GM12878 (cell line): ENCODE results near the gene MTAP. TPM values are rescaled to one million over a fixed set of nuclear protein-coding genes. Genes with fewer than 3 reads are reported as not detected.

Experiments used
- ATAC-seq: fragments of 200-7000 bp; cut with Tn5 transposase; 3 replicates; pipeline ENCODE4 v1.9.1; 2020; ENCODE audit warnings: mild to moderate bottlenecking, moderate library complexity
- BruUV-seq: library from RNA; stranded (reverse); fragments of 400-500 nt; replicated peaks from 2 replicates; lab custom pipeline; 2021; lab: Mats Ljungman, UMichigan
- CTCF ChIA-PET: fragments of 300-600 bp; sonication (Branson Sonifier 250); formaldehyde crosslinking; extraction: SDS; loops from one replicate; lab custom pipeline; 2021; ENCODE audit warnings: inconsistent platforms; lab: Yijun Ruan, JAX
- POLR2A ChIA-PET: fragments of 350-600 bp; formaldehyde crosslinking; extraction: SDS; loops from one replicate; lab custom pipeline; 2021; ENCODE audit warnings: inconsistent platforms; lab: Charles Lee
- RAD21 ChIA-PET: fragments of 300-600 bp; sonication (Branson Sonifier 250); formaldehyde crosslinking; loops from one replicate; lab custom pipeline; 2023; ENCODE audit warnings: antibody characterized with exemption; ENCODE audit not compliant: unreplicated experiment; lab: Charles Lee
- SMC1A ChIA-PET: fragments of 300-600 bp; sonication (Branson Sonifier 250); formaldehyde crosslinking; loops from one replicate; lab custom pipeline; 2023; ENCODE audit not compliant: unreplicated experiment, uncharacterized antibody; lab: Charles Lee
- DNase-seq: peaks from one replicate; pipeline ENCODE4 v3.0.0-alpha.2; 2011; ENCODE audit warnings: low read depth, low spot score
- FAIRE-seq: peaks from 3 replicates; lab custom pipeline; 2011; peaks lifted over from hg19 to GRCh38; lab: Jason Lieb, UNC
- H2AFZ ChIP-seq: 2 replicates; pipeline ENCODE4 v1.6.0; 2011; ENCODE audit warnings: low read depth, low read length, control low read depth; ENCODE audit not compliant: control insufficient read depth
- H3K27ac ChIP-seq: 2 replicates; pipeline ENCODE4 v1.5.1; 2011; ENCODE audit warnings: control low read depth; ENCODE audit not compliant: control insufficient read depth, insufficient read depth
- H3K27me3 ChIP-seq, 2 experiments: replicated peaks in 1 of 2; 2 replicates each; pipeline versions ENCODE4 v1.6.0 to v1.6.1; 2011; ENCODE audit warnings: low read length in 1 of 2; ENCODE audit not compliant: control insufficient read depth in 2 of 2, insufficient read depth in 2 of 2
- H3K36me3 ChIP-seq, 2 experiments: 2 replicates each; pipeline ENCODE4 v1.5.1; 2011; ENCODE audit warnings: low read length in 1 of 2; ENCODE audit not compliant: control insufficient read depth in 2 of 2, insufficient read depth in 2 of 2
- H3K4me1 ChIP-seq: 2 replicates; pipeline ENCODE4 v1.6.1; 2011; ENCODE audit warnings: mild to moderate bottlenecking, low read length, moderate library complexity, mixed read lengths; ENCODE audit not compliant: control insufficient read depth, insufficient read depth
- H3K4me2 ChIP-seq: 2 replicates; pipeline ENCODE4 v1.6.0; 2011; ENCODE audit warnings: control low read depth; ENCODE audit not compliant: control insufficient read depth, insufficient read depth
- H3K4me3 ChIP-seq: fragments of 200-600 bp; sonication (generic); 2 replicates; pipeline ENCODE4 v1.5.1; 2016
- H3K79me2 ChIP-seq: 2 replicates; pipeline ENCODE4 v1.6.0; 2011; ENCODE audit warnings: low read length; ENCODE audit not compliant: control insufficient read depth, insufficient read depth
- H3K9ac ChIP-seq: 2 replicates; pipeline ENCODE4 v1.8.0; 2011; ENCODE audit warnings: low read length, control low read depth, mixed read lengths; ENCODE audit not compliant: control insufficient read depth, insufficient read depth
- H3K9me3 ChIP-seq: replicated peaks from 3 replicates; pipeline ENCODE4 v1.5.1; 2011; ENCODE audit warnings: mild to moderate bottlenecking, low read length; ENCODE audit not compliant: control insufficient read depth, insufficient read depth
- H4K20me1 ChIP-seq: 2 replicates; pipeline ENCODE4 v1.6.0; 2011; ENCODE audit not compliant: control insufficient read depth, insufficient read depth
- BMI1 ChIP-seq: fragments of 450-650 bp; IDR thresholded peaks from 2 replicates; pipeline ENCODE4 v1.6.1; 2016; ENCODE audit warnings: mild to moderate bottlenecking, moderate library complexity, borderline replicate concordance
- CHD2 ChIP-seq: IDR thresholded peaks from 2 replicates; pipeline ENCODE4 v1.6.1; 2011; ENCODE audit warnings: low read depth, low read length, improper control_type of control experiment, borderline replicate concordance
- ESRRA ChIP-seq: IDR thresholded peaks from 2 replicates; pipeline ENCODE4 v1.6.1; 2012; ENCODE audit warnings: mild to moderate bottlenecking, low read length, improper control_type of control experiment
- FOXK2 ChIP-seq: fragments of 450-650 bp; IDR thresholded peaks from 2 replicates; pipeline ENCODE4 v1.6.1; 2017; ENCODE audit warnings: mild to moderate bottlenecking, moderate library complexity
- JUND ChIP-seq: IDR thresholded peaks from 2 replicates; pipeline ENCODE4 v1.6.1; 2012; ENCODE audit warnings: low read depth, mild to moderate bottlenecking, low read length, improper control_type of control experiment, moderate library complexity
- KLF5 ChIP-seq: fragments of 450-650 bp; IDR thresholded peaks from 2 replicates; pipeline ENCODE4 v1.6.1; 2014; ENCODE audit warnings: mild to moderate bottlenecking; ENCODE audit not compliant: partially characterized antibody
- MEF2A ChIP-seq: IDR thresholded peaks from 2 replicates; pipeline ENCODE4 v1.6.1; 2011; ENCODE audit warnings: low read depth, mild to moderate bottlenecking, low read length, moderate library complexity; ENCODE audit not compliant: insufficient read depth
- MTA2 ChIP-seq: fragments of 450-650 bp; IDR thresholded peaks from 2 replicates; pipeline ENCODE4 v1.6.1; 2016; ENCODE audit warnings: low read depth, mild to moderate bottlenecking, moderate library complexity
- NFXL1 ChIP-seq: fragments of 450-650 bp; IDR thresholded peaks from 2 replicates; pipeline ENCODE4 v1.6.1; 2017; ENCODE audit warnings: antibody characterized with exemption, mild to moderate bottlenecking, borderline replicate concordance
- POLR2AphosphoS5 ChIP-seq: IDR thresholded peaks from 2 replicates; pipeline ENCODE4 v1.6.1; 2011; ENCODE audit warnings: mild to moderate bottlenecking, low read length, inconsistent platforms
- RCOR1 ChIP-seq: conservative IDR thresholded peaks from 2 replicates; pipeline ENCODE4 v1.6.1; 2012; ENCODE audit warnings: low read depth, low read length, improper control_type of control experiment
- RFX5 ChIP-seq: IDR thresholded peaks from 2 replicates; pipeline ENCODE4 v1.6.1; 2011; ENCODE audit warnings: low read depth, low read length, improper control_type of control experiment
- SIN3A ChIP-seq: IDR thresholded peaks from 2 replicates; pipeline ENCODE4 v1.6.1; 2012; ENCODE audit warnings: low read depth, low read length, improper control_type of control experiment
- SIX5 ChIP-seq: IDR thresholded peaks from 2 replicates; pipeline ENCODE4 v1.6.1; 2011; ENCODE audit warnings: mild to moderate bottlenecking, low read depth, low read length, moderate library complexity; ENCODE audit not compliant: severe bottlenecking
- SPI1 ChIP-seq: IDR thresholded peaks from 2 replicates; pipeline ENCODE4 v1.6.1; 2011; ENCODE audit warnings: low read depth, mild to moderate bottlenecking, low read length, moderate library complexity, borderline replicate concordance; ENCODE audit not compliant: insufficient read depth
- SUPT20H ChIP-seq: IDR thresholded peaks from 2 replicates; pipeline ENCODE4 v1.6.1; 2011; ENCODE audit warnings: low read depth, mild to moderate bottlenecking, low read length, moderate library complexity, borderline replicate concordance; ENCODE audit not compliant: control insufficient read depth
- SUZ12 ChIP-seq: fragments of 200-600 bp; sonication (generic); IDR thresholded peaks from one replicate; pipeline ENCODE4 v1.6.1; 2018; ENCODE audit warnings: antibody characterized with exemption, mild to moderate bottlenecking; ENCODE audit not compliant: unreplicated experiment
- ZNF207 ChIP-seq: fragments of 450-650 bp; IDR thresholded peaks from 2 replicates; pipeline ENCODE4 v1.6.1; 2014; ENCODE audit warnings: antibody characterized with exemption, mild to moderate bottlenecking, borderline replicate concordance
- ZNF217 ChIP-seq: fragments of 450-650 bp; IDR thresholded peaks from 2 replicates; pipeline ENCODE4 v1.6.1; 2017; ENCODE audit warnings: antibody characterized with exemption, mild to moderate bottlenecking
- ZNF24 ChIP-seq: fragments of 450-650 bp; IDR thresholded peaks from 2 replicates; pipeline ENCODE4 v1.6.1; 2017; ENCODE audit warnings: antibody characterized with exemption, mild to moderate bottlenecking
- WGBS: methylation state at CpG from one replicate; pipeline ENCODE4 v1.1.6; 2016; ENCODE audit warnings: low lambda C conversion rate; ENCODE audit not compliant: insufficient replicate concordance, insufficient coverage; ENCODE audit errors: missing lambda C conversion rate; 5-methylcytosine and 5-hydroxymethylcytosine counted together
- in situ Hi-C: fragments of 300-500 bp; cut with MboI; formaldehyde crosslinking; loops from 9 replicates; pipeline ENCODE4 v1.14.3; 2018; ENCODE audit warnings: mixed read lengths
- intact Hi-C: fragments of 100-400 bp; cut with micrococcal nuclease; formaldehyde crosslinking; loops from one replicate; pipeline ENCODE4 v1.14.2; 2022; ENCODE audit not compliant: unreplicated experiment
- polyA plus RNA-seq, 11 experiments: library from polyadenylated mRNA; depleted of rRNA in 4 of 11; unstranded in 6 of 11; stranded (reverse) in 5 of 11; fragments of >200 nt; fragmentation: Nextera tagmentation in 4 of 11; fragmentation: Illumina TruSeq in 1 of 11; extraction: Ambion mirVana in 4 of 11; extraction: Trizol in 1 of 11; gene quantifications; 1 replicate in 1 of 11; 2 replicates in 10 of 11; pipeline versions ENCODE4 v1.2.1 to v1.2.3, GENCODE V29; 2011 to 2016; ENCODE audit warnings: inconsistent platforms in 2 of 11, missing spikeins in 2 of 11, low read depth in 1 of 11
- total RNA-seq, 4 experiments: library from RNA; depleted of rRNA in 3 of 4; stranded (reverse); fragments of >200 nt in 3 of 4; fragmentation: Illumina TruSeq in 1 of 4; extraction: Trizol in 1 of 4; gene quantifications; 2 replicates each; pipeline versions ENCODE4 v1.2.1 to v1.2.3, GENCODE V29; 2013 to 2021
- TF ChIP-seq, protein P1 (sequence below): fragments of 450-650 bp; IDR thresholded peaks from 2 replicates; pipeline ENCODE4 v1.6.1; 2017; ENCODE audit warnings: mild to moderate bottlenecking, low read depth, inconsistent platforms; ENCODE audit not compliant: poor library complexity, severe bottlenecking
- TF ChIP-seq, protein P2 (sequence below): fragments of 450-650 bp; IDR thresholded peaks from 2 replicates; pipeline ENCODE4 v1.6.1; 2017; ENCODE audit warnings: low read depth, mild to moderate bottlenecking, moderate library complexity

MTAP gene
- total and polyA plus RNA-seq, 10 of the 15 experiments (the other 5 are each of a cell fraction or from before 2014, with no cell fraction given), result 16.4 to 29.9 (median 22.6) TPM

DNA sequence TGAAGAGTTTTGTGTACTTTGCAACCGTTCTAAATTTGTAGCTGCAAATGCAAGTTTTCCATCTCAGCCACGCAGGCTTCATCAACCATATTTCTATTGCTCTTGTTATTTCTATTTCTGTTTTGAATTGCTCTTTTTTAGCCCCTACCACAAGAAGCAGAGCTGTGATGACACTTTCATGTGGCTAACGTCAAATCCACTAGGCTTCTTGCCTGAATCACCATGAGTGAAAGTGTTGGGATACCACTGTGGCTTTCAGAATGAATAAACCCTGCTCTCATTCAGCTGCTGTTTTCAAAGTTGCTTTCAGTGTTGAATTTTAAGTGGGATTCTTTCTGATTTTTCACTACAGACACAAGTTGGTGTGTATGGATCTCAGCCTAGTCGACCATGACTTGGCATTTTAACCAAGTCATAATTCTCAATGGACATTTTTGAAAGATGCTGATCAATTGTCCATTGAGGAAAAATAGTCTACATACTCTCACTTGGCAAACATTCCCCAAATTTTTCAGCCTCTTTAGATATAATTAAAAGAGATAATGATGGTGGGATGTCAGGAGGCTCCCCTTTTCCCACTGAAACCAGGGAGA lies 41.0 kb upstream of the MTAP start:
- Histone ChIP-seq H3K27ac (no peak overlapping the region), H3K4me3 (no peak overlapping the region), H2AFZ (no peak overlapping the region), H3K4me1 (no peaks in the 10 kb centered on the region), H3K9me3 (no peaks in the 10 kb centered on the region), H4K20me1 (no peaks in the 10 kb centered on the region), H3K4me2 (no peak overlapping the region), H3K27me3 (peaks cover 0 to 8% of the 10 kb centered on the region in 2 experiments; a peak in 3 of 4 replicates), H3K79me2 (no peaks in the 10 kb centered on the region), H3K9ac (no peak overlapping the region), H3K36me3 (no peaks in the 10 kb centered on the region)
- whole genome bisulfite sequencing, result 8% methylated on average over 4 of the region's 4 CpGs
- ChIA-PET POLR2A (no interaction called here), SMC1A (interaction anchor here (1.2 kb wide), 1 partner anchor 22 kb away, joined by 3 read pairs; no protein-coding TSS in a partner anchor), CTCF (interaction anchor here (1.2 to 2.5 kb wide), 3 partner anchors 10 to 52 kb away, joined by 3 to 6 read pairs (median 5); no protein-coding TSS in a partner anchor), RAD21 (no interaction called here)
- BruUV-seq, result no TSS peak
- FAIRE-seq (no peak), ATAC-seq (peak; percentile 79), DNase-seq (peak; percentile 19)
- in situ Hi-C loops, result no loop called here
- intact Hi-C loops, result no loop called here
- TF ChIP-seq SIX5 (no peak), ZNF24 (no peak), ZNF207 (no peak), ESRRA (no peak), RFX5 (no peak), MTA2 (peak; percentile 50; the same call in 1 of the 2 replicates), SUPT20H (no peak), CHD2 (no peak), SUZ12 (no peak), ZNF217 (no peak), FOXK2 (no peak), SPI1 (no peak), SIN3A (no peak), BMI1 (0 out of 2 replicates have a peak, but pooled peaks have one; percentile 18), RCOR1 (no peak), NFXL1 (no peak), KLF5 (no peak), POLR2AphosphoS5 (no peak), JUND (no peak), MEF2A (0 out of 2 replicates have a peak, but pooled peaks have one; percentile 43)
- TF ChIP-seq, protein P1, sequence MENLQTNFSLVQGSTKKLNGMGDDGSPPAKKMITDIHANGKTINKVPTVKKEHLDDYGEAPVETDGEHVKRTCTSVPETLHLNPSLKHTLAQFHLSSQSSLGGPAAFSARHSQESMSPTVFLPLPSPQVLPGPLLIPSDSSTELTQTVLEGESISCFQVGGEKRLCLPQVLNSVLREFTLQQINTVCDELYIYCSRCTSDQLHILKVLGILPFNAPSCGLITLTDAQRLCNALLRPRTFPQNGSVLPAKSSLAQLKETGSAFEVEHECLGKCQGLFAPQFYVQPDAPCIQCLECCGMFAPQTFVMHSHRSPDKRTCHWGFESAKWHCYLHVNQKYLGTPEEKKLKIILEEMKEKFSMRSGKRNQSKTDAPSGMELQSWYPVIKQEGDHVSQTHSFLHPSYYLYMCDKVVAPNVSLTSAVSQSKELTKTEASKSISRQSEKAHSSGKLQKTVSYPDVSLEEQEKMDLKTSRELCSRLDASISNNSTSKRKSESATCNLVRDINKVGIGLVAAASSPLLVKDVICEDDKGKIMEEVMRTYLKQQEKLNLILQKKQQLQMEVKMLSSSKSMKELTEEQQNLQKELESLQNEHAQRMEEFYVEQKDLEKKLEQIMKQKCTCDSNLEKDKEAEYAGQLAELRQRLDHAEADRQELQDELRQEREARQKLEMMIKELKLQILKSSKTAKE, result no peak
- TF ChIP-seq, protein P2, sequence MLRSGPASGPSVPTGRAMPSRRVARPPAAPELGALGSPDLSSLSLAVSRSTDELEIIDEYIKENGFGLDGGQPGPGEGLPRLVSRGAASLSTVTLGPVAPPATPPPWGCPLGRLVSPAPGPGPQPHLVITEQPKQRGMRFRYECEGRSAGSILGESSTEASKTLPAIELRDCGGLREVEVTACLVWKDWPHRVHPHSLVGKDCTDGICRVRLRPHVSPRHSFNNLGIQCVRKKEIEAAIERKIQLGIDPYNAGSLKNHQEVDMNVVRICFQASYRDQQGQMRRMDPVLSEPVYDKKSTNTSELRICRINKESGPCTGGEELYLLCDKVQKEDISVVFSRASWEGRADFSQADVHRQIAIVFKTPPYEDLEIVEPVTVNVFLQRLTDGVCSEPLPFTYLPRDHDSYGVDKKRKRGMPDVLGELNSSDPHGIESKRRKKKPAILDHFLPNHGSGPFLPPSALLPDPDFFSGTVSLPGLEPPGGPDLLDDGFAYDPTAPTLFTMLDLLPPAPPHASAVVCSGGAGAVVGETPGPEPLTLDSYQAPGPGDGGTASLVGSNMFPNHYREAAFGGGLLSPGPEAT, result no peak
